Right atrium auricular region (tissue), 2 donors: ENCODE results near the gene SMOC2. TPM values are rescaled to one million over a fixed set of nuclear protein-coding genes. Genes with fewer than 3 reads are reported as not detected.

Source experiments
- DNase-seq: peaks from one replicate; pipeline ENCODE4 v3.0.0-alpha.2; 2019; ENCODE audit warnings: low spot score
- H3K27ac ChIP-seq, 2 donors: fragments of 200-600 bp; sonication (generic); 1 replicate in 1 of 2; 2 replicates in 1 of 2; pipeline ENCODE4 v1.5.1; 2016 to 2019
- H3K27me3 ChIP-seq, 2 donors: fragments of 200-600 bp; sonication (generic); one replicate each; pipeline versions ENCODE4 v1.5.1 to v1.6.0; 2017 to 2019
- H3K36me3 ChIP-seq: fragments of 200-600 bp; sonication (generic); one replicate; pipeline ENCODE4 v1.5.1; 2016
- H3K4me1 ChIP-seq, 2 donors: fragments of 200-600 bp; sonication (generic); one replicate each; pipeline versions ENCODE4 v1.5.1 to v1.6.0; 2017 to 2019
- H3K4me3 ChIP-seq, 2 donors: fragments of 200-600 bp; sonication (generic); 1 replicate in 1 of 2; 2 replicates in 1 of 2; pipeline ENCODE4 v1.5.1; 2017 to 2019; ENCODE audit warnings: mild to moderate bottlenecking in 1 of 2, moderate library complexity in 1 of 2
- H3K9me3 ChIP-seq, 2 donors: fragments of 200-600 bp; sonication (generic); one replicate each; pipeline ENCODE4 v1.5.1; 2019
- CTCF ChIP-seq, 2 donors: fragments of 200-600 bp; sonication (generic); IDR thresholded peaks; one replicate each; pipeline ENCODE4 v1.5.1; 2019; ENCODE audit warnings: antibody characterized with exemption in 2 of 2
- total RNA-seq, 2 donors: library from RNA; depleted of rRNA; stranded (reverse); fragments of >200 nt; gene quantifications; one replicate each; pipeline ENCODE4 v1.1.0, GENCODE V29; 2016

The SMOC2 gene
- total RNA-seq, 2 donors from 2014 or later, result 10.8 to 31.7 TPM

- Histone ChIP-seq H3K4me1 (peaks cover 0 to 17% of the 10 kb centered on the region in 2 donors), H3K9me3 (no peaks in the 10 kb centered on the region), H3K27me3 (no peaks in the 10 kb centered on the region), H3K4me3 (no peak overlapping the region), H3K27ac (no peak overlapping the region), H3K36me3 (no peaks in the 10 kb centered on the region)
- TF ChIP-seq CTCF (IDR thresholded peaks at IDR 0.05), result no peak
- DNase-seq, result no peak
These were observed 199.8 kb downstream of the SMOC2 start for GRCh38 chr6:168640768-168641167.

- no peak for DNase-seq
- TF ChIP-seq CTCF (IDR thresholded peaks at IDR 0.05), result no peak
- no peaks in the 10 kb centered on the region for H3K36me3 ChIP-seq
- no peaks in the 10 kb centered on the region for H3K27me3 ChIP-seq
- no peak overlapping the region for H3K4me3 ChIP-seq
- H3K4me1 ChIP-seq, result peaks cover 0 to 11% of the 10 kb centered on the region in 2 donors
- H3K27ac ChIP-seq, result no peak overlapping the region
- no peaks in the 10 kb centered on the region for H3K9me3 ChIP-seq
These were observed 200.5 kb downstream of the SMOC2 start for GRCh38 chr6:168641446-168641845.

DNA sequence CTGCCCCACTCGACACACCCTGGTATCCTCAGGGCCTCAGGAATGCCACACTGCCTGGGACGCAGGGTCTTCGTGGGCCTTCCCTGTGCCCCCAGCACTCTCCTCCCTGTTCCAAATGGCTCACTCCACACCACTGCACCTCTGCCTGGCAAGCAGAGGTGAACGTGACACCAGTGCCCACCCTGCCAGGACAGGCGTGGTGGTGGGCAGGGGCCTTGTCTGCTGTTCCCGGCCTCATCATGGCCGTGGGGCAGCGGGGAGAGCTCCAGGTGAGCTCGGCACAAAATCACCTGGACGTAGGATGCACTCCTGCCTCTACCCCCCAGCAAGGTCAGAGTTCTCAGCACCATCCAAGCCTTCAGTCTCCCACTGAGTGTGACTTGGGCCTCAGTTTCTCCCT lies 202.4 kb downstream of the SMOC2 start:
- Histone ChIP-seq H3K27me3 (no peaks in the 10 kb centered on the region), H3K4me1 (peaks cover 0 to 15% of the 10 kb centered on the region in 2 donors), H3K4me3 (no peak overlapping the region), H3K9me3 (no peaks in the 10 kb centered on the region), H3K27ac (no peak overlapping the region), H3K36me3 (no peaks in the 10 kb centered on the region)
- no peak for TF ChIP-seq CTCF (IDR thresholded peaks at IDR 0.05)
- DNase-seq, result no peak

GRCh38 chr6:168645326-168645725 lies 204.3 kb downstream of the SMOC2 start:
- TF ChIP-seq CTCF (IDR thresholded peaks at IDR 0.05), result no peak
- Histone ChIP-seq H3K9me3 (no peaks in the 10 kb centered on the region), H3K27me3 (no peaks in the 10 kb centered on the region), H3K36me3 (no peaks in the 10 kb centered on the region), H3K4me3 (no peak overlapping the region), H3K27ac (no peak overlapping the region), H3K4me1 (peaks cover 0 to 15% of the 10 kb centered on the region in 2 donors)
- DNase-seq, result no peak

DNA sequence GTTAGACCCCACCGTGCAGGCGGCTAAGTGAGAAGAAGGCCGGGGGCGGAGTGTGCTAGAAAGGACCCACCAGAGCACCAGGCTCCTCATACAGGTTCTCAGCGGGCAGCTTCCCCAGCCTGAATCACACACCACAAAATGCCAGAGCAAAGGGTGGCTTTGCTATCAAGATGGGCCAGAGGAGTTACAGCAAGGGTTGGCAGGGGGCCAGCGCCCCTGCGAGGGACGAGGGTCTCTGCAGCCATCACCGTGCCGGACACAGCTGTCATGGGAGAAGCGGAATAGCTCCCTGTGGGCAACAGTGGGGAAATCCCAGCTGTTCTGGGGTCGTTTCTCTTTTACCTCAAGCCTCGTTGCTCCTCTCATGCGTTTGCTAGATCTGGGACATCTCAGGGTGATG lies 206.3 kb downstream of the SMOC2 start:
- TF ChIP-seq CTCF (IDR thresholded peaks at IDR 0.05), result no peak
- no peak overlapping the region for H3K4me3 ChIP-seq
- H3K9me3 ChIP-seq, result no peaks in the 10 kb centered on the region
- no peak overlapping the region for H3K27ac ChIP-seq
- no peaks in the 10 kb centered on the region for H3K27me3 ChIP-seq
- no peak for DNase-seq
- H3K36me3 ChIP-seq, result no peaks in the 10 kb centered on the region
- peaks cover 0 to 7% of the 10 kb centered on the region in 2 donors for H3K4me1 ChIP-seq
